ENCODE data around the gene VWA1. TPM values are rescaled to one million over a fixed set of nuclear protein-coding genes. Genes with fewer than 3 reads are reported as not detected.
A peak's percentile ranks its signal among the peaks of the same experiment; 100 is the strongest.
"Not testable (repeated sequence)": the region's sequence is repeated elsewhere in the genome, so short reads cannot be mapped to it uniquely, and the experiment has no call there.

Gene VWA1
- total RNA-seq, 4 donors from 2014 or later = 14.5 to 27.6 (median 19.8) TPM

GRCh38 chr1:1462318-1462966 lies 27.0 kb downstream of the VWA1 start:
- no peak overlapping the region for H3K4me3 ChIP-seq

GRCh38 chr1:1463312-1463711 lies 27.8 kb downstream of the VWA1 start:
- DNase-seq (ENCODE audit: low spot score in 2 of 2) = no peak
- Histone ChIP-seq H3K9me3 (no peaks in the 10 kb centered on the region), H3K36me3 (no peaks in the 10 kb centered on the region), H3K27ac (no peak overlapping the region), H3K4me3 (no peak overlapping the region), H3K27me3 (peaks cover 8% of the 10 kb centered on the region), H3K4me1 (no peaks in the 10 kb centered on the region)
- 89% methylated on average over 7 of the region's 7 CpGs for WGBS
- TF ChIP-seq CTCF (IDR thresholded peaks at IDR 0.05) (no peak), EP300 (IDR thresholded peaks at IDR 0.05) (no peak), POLR2A (IDR thresholded peaks at IDR 0.05) (no peak), POLR2AphosphoS5 (IDR thresholded peaks at IDR 0.05) (no peak)

More at GRCh38 chr1:1462318-1462966, 27.0 kb downstream of the VWA1 start:
- no peak for DNase-seq (ENCODE audit: low spot score in 2 of 2)
- Histone ChIP-seq H3K27ac (no peak overlapping the region), H3K27me3 (peaks cover 8% of the 10 kb centered on the region), H3K9me3 (no peaks in the 10 kb centered on the region), H3K36me3 (no peaks in the 10 kb centered on the region), H3K4me1 (no peaks in the 10 kb centered on the region)
- WGBS = 40% methylated on average over 1 of the region's 26 CpGs
- TF ChIP-seq POLR2AphosphoS5 (IDR thresholded peaks at IDR 0.05) = no peak
- no peak for TF ChIP-seq EP300 (IDR thresholded peaks at IDR 0.05)

- H3K4me3 ChIP-seq; H3K9me3 ChIP-seq; DNase-seq (ENCODE audit: low spot score in 2 of 2); H3K27me3 ChIP-seq; H3K36me3 ChIP-seq; H3K27ac ChIP-seq: not testable (repeated sequence)
- 80% methylated on average over 1 of the region's 44 CpGs for WGBS
- peaks cover 18% of the 10 kb centered on the region for H3K4me1 ChIP-seq
Measured at GRCh38 chr1:1468196-1468985, 32.9 kb downstream of the VWA1 start.

- peaks cover 28% of the 10 kb centered on the region for H3K4me1 ChIP-seq
- H3K27ac ChIP-seq = peak overlapping the region; percentile 93
- H3K4me3 ChIP-seq = peak overlapping the region; percentile 87
- 12% methylated on average over 16 of the region's 16 CpGs for WGBS
- H3K36me3 ChIP-seq = no peaks in the 10 kb centered on the region
- H3K27me3 ChIP-seq = no peaks in the 10 kb centered on the region
- TF ChIP-seq CTCF (IDR thresholded peaks at IDR 0.05) = no peak
- no peak for TF ChIP-seq EP300 (IDR thresholded peaks at IDR 0.05)
- no peak for TF ChIP-seq POLR2A (IDR thresholded peaks at IDR 0.05)
- no peak for TF ChIP-seq POLR2AphosphoS5 (IDR thresholded peaks at IDR 0.05)
- DNase-seq (ENCODE audit: low spot score in 2 of 2) = no peak
- no peaks in the 10 kb centered on the region for H3K9me3 ChIP-seq
Measured at GRCh38 chr1:1470626-1471388, 35.3 kb downstream of the VWA1 start.

- peak in 2 of 3 donors; percentile 85 to 96 for TF ChIP-seq POLR2AphosphoS5 (IDR thresholded peaks at IDR 0.05)
- TF ChIP-seq POLR2A (IDR thresholded peaks at IDR 0.05) = no peak
- no peaks in the 10 kb centered on the region for H3K9me3 ChIP-seq
Measured at GRCh38 chr1:1471389-1472052, 36.0 kb downstream of the VWA1 start, which contains the start of gene ATAD3B. ATAD3B (plus strand) TSS chr1:1471765; CDS start chr1:1471885, 120 bp downstream.

GRCh38 chr1:1472053-1472876 lies 36.8 kb downstream of the VWA1 start:
- WGBS = 10% methylated on average over 9 of the region's 65 CpGs
- H3K27ac ChIP-seq = peak overlapping the region; percentile 93
- not testable (repeated sequence) for H3K9me3 ChIP-seq; H3K27me3 ChIP-seq; DNase-seq (ENCODE audit: low spot score in 2 of 2); H3K36me3 ChIP-seq
- H3K4me1 ChIP-seq = peaks cover 28% of the 10 kb centered on the region
- H3K4me3 ChIP-seq = peak overlapping the region; percentile 87

More at GRCh38 chr1:1471389-1472052, 36.0 kb downstream of the VWA1 start, which contains the start of gene ATAD3B:
- peak within 1 kb of the TSS; percentile 93 for H3K27ac ChIP-seq
- peak; percentile 94 to 97 for DNase-seq (ENCODE audit: low spot score in 2 of 2)
- no peaks in the 10 kb centered on the region for H3K36me3 ChIP-seq
- no peaks in the 10 kb centered on the region for H3K27me3 ChIP-seq
- H3K4me3 ChIP-seq = peak within 1 kb of the TSS; percentile 87
- 0% methylated on average over 20 of the region's 87 CpGs for WGBS
- H3K4me1 ChIP-seq = peaks cover 28% of the 10 kb centered on the region

- H3K27me3 ChIP-seq; H3K4me3 ChIP-seq; DNase-seq (ENCODE audit: low spot score in 2 of 2); H3K27ac ChIP-seq; H3K9me3 ChIP-seq: not testable (repeated sequence)
- peaks cover 38% of the 10 kb centered on the region for H3K36me3 ChIP-seq
- 100% methylated on average over 1 of the region's 17 CpGs for WGBS
- H3K4me1 ChIP-seq = peaks cover 21% of the 10 kb centered on the region
Measured at GRCh38 chr1:1476011-1476410, 40.5 kb downstream of the VWA1 start.

Measured in suprapubic skin (tissue), 4 donors.